ENCODE results near the gene ZNF771.
A peak's percentile ranks its signal among the peaks of the same experiment; 100 is the strongest.

ZNF771 gene

GRCh38 chr16:30372038-30372712 lies 35.2 kb upstream of the ZNF771 start:
- TF ChIP-seq CTCF (IDR thresholded peaks at IDR 0.05; ENCODE audit: borderline replicate concordance, extremely low read depth, low read length, poor library complexity, severe bottlenecking), result no peak
- no peak for TF ChIP-seq EZH2 (IDR thresholded peaks at IDR 0.05; ENCODE audit: borderline replicate concordance, low read depth, low read length, severe bottlenecking)
- ATAC-seq (ENCODE audit: insufficient read depth, low read depth) (no peak), DNase-seq (no peak)
- H3K4me2 ChIP-seq (ENCODE audit: insufficient read depth, low read length), result peak overlapping the region; percentile 71
- H3K9ac ChIP-seq (ENCODE audit: low read depth, low read length), result peak overlapping the region; percentile 64; the same call in 1 of the 2 replicates
- peaks cover 10% of the 10 kb centered on the region for H3K36me3 ChIP-seq (ENCODE audit: insufficient read depth, low read length)
- no peaks in the 10 kb centered on the region for H3K27me3 ChIP-seq (ENCODE audit: insufficient read depth, low read length, poor library complexity)
- peaks cover 38% of the 10 kb centered on the region for H3K79me2 ChIP-seq (ENCODE audit: insufficient read depth, low read length)
- peak overlapping the region; percentile 82 for H3K27ac ChIP-seq (ENCODE audit: low read length)
- no peaks in the 10 kb centered on the region for H3K9me3 ChIP-seq (ENCODE audit: insufficient read depth, low read length, severe bottlenecking)
- H3K4me1 ChIP-seq (ENCODE audit: insufficient read depth, low read length), result peaks cover 45% of the 10 kb centered on the region
- peaks cover 23% of the 10 kb centered on the region for H4K20me1 ChIP-seq (ENCODE audit: insufficient read depth, low read length)
- peak overlapping the region; percentile 52 for H2AFZ ChIP-seq (ENCODE audit: low read depth, low read length)
- H3K4me3 ChIP-seq (ENCODE audit: low read depth in 1 of 2, low read length in 2 of 2), result peak overlapping the region in 1 of 2 experiments; percentile 56; a peak in 2 of 4 replicates

- Histone ChIP-seq H3K9me3 (ENCODE audit: insufficient read depth, low read length, severe bottlenecking) (no peaks in the 10 kb centered on the region), H3K4me2 (ENCODE audit: insufficient read depth, low read length) (no peak overlapping the region), H3K4me3 (ENCODE audit: low read depth in 1 of 2, low read length in 2 of 2) (no peak overlapping the region), H2AFZ (ENCODE audit: low read depth, low read length) (no peak overlapping the region), H3K4me1 (ENCODE audit: insufficient read depth, low read length) (peaks cover 45% of the 10 kb centered on the region), H3K27me3 (ENCODE audit: insufficient read depth, low read length, poor library complexity) (no peaks in the 10 kb centered on the region), H4K20me1 (ENCODE audit: insufficient read depth, low read length) (peaks cover 17% of the 10 kb centered on the region), H3K79me2 (ENCODE audit: insufficient read depth, low read length) (peaks cover 36% of the 10 kb centered on the region), H3K36me3 (ENCODE audit: insufficient read depth, low read length) (peaks cover 4% of the 10 kb centered on the region), H3K27ac (ENCODE audit: low read length) (no peak overlapping the region), H3K9ac (ENCODE audit: low read depth, low read length) (no peak overlapping the region)
- no peak for DNase-seq
- no peak for ATAC-seq (ENCODE audit: insufficient read depth, low read depth)
- TF ChIP-seq CTCF (IDR thresholded peaks at IDR 0.05; ENCODE audit: borderline replicate concordance, extremely low read depth, low read length, poor library complexity, severe bottlenecking), result no peak
- TF ChIP-seq EZH2 (IDR thresholded peaks at IDR 0.05; ENCODE audit: borderline replicate concordance, low read depth, low read length, severe bottlenecking), result no peak
These were observed 34.7 kb upstream of the ZNF771 start for GRCh38 chr16:30372725-30373124.

- TF ChIP-seq CTCF (IDR thresholded peaks at IDR 0.05; ENCODE audit: borderline replicate concordance, extremely low read depth, low read length, poor library complexity, severe bottlenecking) (no peak), EZH2 (IDR thresholded peaks at IDR 0.05; ENCODE audit: borderline replicate concordance, low read depth, low read length, severe bottlenecking) (no peak)
- no peak within 1 kb of the TSS for H3K4me2 ChIP-seq (ENCODE audit: insufficient read depth, low read length)
- ATAC-seq (ENCODE audit: insufficient read depth, low read depth) (no peak), DNase-seq (no peak)
- no peak within 1 kb of the TSS for H3K9ac ChIP-seq (ENCODE audit: low read depth, low read length)
- H3K27ac ChIP-seq (ENCODE audit: low read length), result no peak within 1 kb of the TSS
- H3K9me3 ChIP-seq (ENCODE audit: insufficient read depth, low read length, severe bottlenecking), result no peaks in the 10 kb centered on the region
- no peaks in the 10 kb centered on the region for H3K27me3 ChIP-seq (ENCODE audit: insufficient read depth, low read length, poor library complexity)
- peaks cover 3% of the 10 kb centered on the region; the same call in 1 of the 2 replicates for H3K36me3 ChIP-seq (ENCODE audit: insufficient read depth, low read length)
- no peak within 1 kb of the TSS for H3K4me3 ChIP-seq (ENCODE audit: low read depth in 1 of 2, low read length in 2 of 2)
- no peak within 1 kb of the TSS for H2AFZ ChIP-seq (ENCODE audit: low read depth, low read length)
- H3K79me2 ChIP-seq (ENCODE audit: insufficient read depth, low read length), result peaks cover 25% of the 10 kb centered on the region
- H4K20me1 ChIP-seq (ENCODE audit: insufficient read depth, low read length), result peaks cover 4% of the 10 kb centered on the region
- H3K4me1 ChIP-seq (ENCODE audit: insufficient read depth, low read length), result peaks cover 43% of the 10 kb centered on the region
These were observed 32.9 kb upstream of the ZNF771 start, which contains the start of gene MYL11 for GRCh38 chr16:30374538-30374937. Gene MYL11 (plus strand): TSS chr16:30374802. CDS start chr16:30374858, 56 bp downstream.
